Measurements from ENCODE around the gene PLLP. TPM values are rescaled to one million over a fixed set of nuclear protein-coding genes. Genes with fewer than 3 reads are reported as not detected.

The PLLP gene
- total RNA-seq, 4 donors from 2014 or later = 9.0 to 49.1 (median 12.2) TPM

- TF ChIP-seq CTCF (IDR thresholded peaks at IDR 0.05) = no peak
- no peak for ATAC-seq (ENCODE audit: low FRiP score)
- no peak for DNase-seq (ENCODE audit: low spot score)
Measured at GRCh38 chr16:57310801-57311200, 26.3 kb upstream of the PLLP start.

- DNase-seq (ENCODE audit: low spot score) (no peak), ATAC-seq (ENCODE audit: low FRiP score) (no peak)
- TF ChIP-seq CTCF (IDR thresholded peaks at IDR 0.05) = no peak
Measured at GRCh38 chr16:57308041-57308440, 23.6 kb upstream of the PLLP start.

GRCh38 chr16:57307365-57307764, 22.9 kb upstream of the PLLP start:
- no peak for ATAC-seq (ENCODE audit: low FRiP score)
- no peak for DNase-seq (ENCODE audit: low spot score)
- no peak for TF ChIP-seq CTCF (IDR thresholded peaks at IDR 0.05)

- TF ChIP-seq CTCF (IDR thresholded peaks at IDR 0.05) = no peak
- no peak for DNase-seq (ENCODE audit: low spot score)
- ATAC-seq (ENCODE audit: low FRiP score) = no peak
Measured at GRCh38 chr16:57306676-57307341, 22.3 kb upstream of the PLLP start.

- no peak for TF ChIP-seq CTCF (IDR thresholded peaks at IDR 0.05)
- DNase-seq (ENCODE audit: low spot score) (no peak), ATAC-seq (ENCODE audit: low FRiP score) (no peak)
Measured at GRCh38 chr16:57305159-57305811, 20.8 kb upstream of the PLLP start.

GRCh38 chr16:57304169-57305061, 19.9 kb upstream of the PLLP start:
- ATAC-seq (ENCODE audit: low FRiP score) (no peak), DNase-seq (ENCODE audit: low spot score) (no peak)
- no peak for TF ChIP-seq CTCF (IDR thresholded peaks at IDR 0.05)

Measured in omental fat pad (tissue), 4 donors.